ENCODE data around the gene CPZ. TPM values are rescaled to one million over a fixed set of nuclear protein-coding genes. Genes with fewer than 3 reads are reported as not detected.

CPZ gene
- total RNA-seq, 1 donor from 2014 or later, result 0.27 TPM

- no peaks in the 10 kb centered on the region for H3K36me3 Mint-ChIP-seq (ENCODE audit: unreplicated experiment)
- peaks cover 11% of the 10 kb centered on the region for H3K4me1 Mint-ChIP-seq (ENCODE audit: low read depth, unreplicated experiment)
- H3K9me3 Mint-ChIP-seq (ENCODE audit: unreplicated experiment), result peaks cover 9% of the 10 kb centered on the region
- DNase-seq, result no peak
- peaks cover 15% of the 10 kb centered on the region for H3K27me3 Mint-ChIP-seq (ENCODE audit: unreplicated experiment)
- peak overlapping the region; percentile 77 for H3K4me3 Mint-ChIP-seq (ENCODE audit: unreplicated experiment)
- H3K27ac Mint-ChIP-seq (ENCODE audit: unreplicated experiment), result no peak overlapping the region
- TF ChIP-seq, protein P1, sequence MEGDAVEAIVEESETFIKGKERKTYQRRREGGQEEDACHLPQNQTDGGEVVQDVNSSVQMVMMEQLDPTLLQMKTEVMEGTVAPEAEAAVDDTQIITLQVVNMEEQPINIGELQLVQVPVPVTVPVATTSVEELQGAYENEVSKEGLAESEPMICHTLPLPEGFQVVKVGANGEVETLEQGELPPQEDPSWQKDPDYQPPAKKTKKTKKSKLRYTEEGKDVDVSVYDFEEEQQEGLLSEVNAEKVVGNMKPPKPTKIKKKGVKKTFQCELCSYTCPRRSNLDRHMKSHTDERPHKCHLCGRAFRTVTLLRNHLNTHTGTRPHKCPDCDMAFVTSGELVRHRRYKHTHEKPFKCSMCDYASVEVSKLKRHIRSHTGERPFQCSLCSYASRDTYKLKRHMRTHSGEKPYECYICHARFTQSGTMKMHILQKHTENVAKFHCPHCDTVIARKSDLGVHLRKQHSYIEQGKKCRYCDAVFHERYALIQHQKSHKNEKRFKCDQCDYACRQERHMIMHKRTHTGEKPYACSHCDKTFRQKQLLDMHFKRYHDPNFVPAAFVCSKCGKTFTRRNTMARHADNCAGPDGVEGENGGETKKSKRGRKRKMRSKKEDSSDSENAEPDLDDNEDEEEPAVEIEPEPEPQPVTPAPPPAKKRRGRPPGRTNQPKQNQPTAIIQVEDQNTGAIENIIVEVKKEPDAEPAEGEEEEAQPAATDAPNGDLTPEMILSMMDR (IDR thresholded peaks at IDR 0.05; ENCODE audit: partially characterized antibody, unreplicated experiment), result no peak
Measured at GRCh38 chr4:8581094-8581861, 11.3 kb upstream of the CPZ start.

DNA sequence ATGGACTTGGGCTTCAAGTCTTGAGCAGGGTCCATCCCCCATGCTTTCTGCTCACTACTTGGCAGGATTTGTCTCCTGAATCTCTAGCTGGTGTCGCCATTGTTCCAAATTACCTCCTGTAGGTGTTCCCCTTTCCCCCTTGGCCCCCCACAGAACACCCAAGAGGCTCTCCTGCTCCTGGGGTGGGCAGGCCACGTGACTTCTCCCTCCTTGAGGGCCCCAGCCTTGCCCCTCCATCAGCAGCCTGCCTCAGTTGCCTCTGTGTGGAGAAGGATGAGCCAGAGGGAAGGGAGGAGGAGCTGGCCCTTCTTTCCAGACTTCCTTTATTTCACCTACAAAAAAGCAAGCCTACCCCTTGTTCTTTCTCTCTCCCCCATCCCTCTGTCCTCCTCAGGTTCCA lies 10.5 kb upstream of the CPZ start:
- peaks cover 19% of the 10 kb centered on the region for H3K27me3 Mint-ChIP-seq (ENCODE audit: unreplicated experiment)
- peak overlapping the region; percentile 30 for H3K4me3 Mint-ChIP-seq (ENCODE audit: unreplicated experiment)

DNA sequence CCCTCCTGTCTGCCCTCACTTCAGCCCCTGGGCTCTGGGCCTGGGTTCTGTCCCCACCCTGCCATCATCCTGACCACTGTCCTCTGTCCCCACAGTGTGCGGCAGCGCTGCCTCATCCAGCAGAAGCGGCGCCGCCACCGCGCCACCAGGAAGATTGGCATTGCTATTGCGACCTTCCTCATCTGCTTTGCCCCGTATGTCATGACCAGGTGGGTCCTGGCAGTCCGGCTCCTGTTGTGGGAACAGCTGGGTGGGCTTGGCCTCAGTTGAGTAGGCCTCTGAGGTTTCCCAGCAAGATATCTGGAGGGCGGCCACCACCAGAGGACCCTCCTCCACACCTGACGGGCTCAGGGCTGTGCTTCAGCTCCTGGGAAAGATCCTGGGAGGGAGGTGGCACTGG lies 10.1 kb upstream of the CPZ start:
- Mint-ChIP-seq H3K36me3 (ENCODE audit: unreplicated experiment) (no peaks in the 10 kb centered on the region), H3K4me1 (ENCODE audit: low read depth, unreplicated experiment) (peaks cover 14% of the 10 kb centered on the region), H3K4me3 (ENCODE audit: unreplicated experiment) (peak overlapping the region; percentile 30), H3K9me3 (ENCODE audit: unreplicated experiment) (peaks cover 9% of the 10 kb centered on the region), H3K27ac (ENCODE audit: unreplicated experiment) (no peak overlapping the region), H3K27me3 (ENCODE audit: unreplicated experiment) (peaks cover 16% of the 10 kb centered on the region)
- TF ChIP-seq, protein P1 (IDR thresholded peaks at IDR 0.05; ENCODE audit: partially characterized antibody, unreplicated experiment), result no peak
- DNase-seq, result no peak

More for the DNA sequence above, 10.5 kb upstream of the CPZ start:
- DNase-seq, result no peak
- TF ChIP-seq, protein P1 (IDR thresholded peaks at IDR 0.05; ENCODE audit: partially characterized antibody, unreplicated experiment), result no peak
- H3K36me3 Mint-ChIP-seq (ENCODE audit: unreplicated experiment), result no peaks in the 10 kb centered on the region
- H3K9me3 Mint-ChIP-seq (ENCODE audit: unreplicated experiment), result peaks cover 9% of the 10 kb centered on the region
- H3K27ac Mint-ChIP-seq (ENCODE audit: unreplicated experiment), result no peak overlapping the region
- H3K4me1 Mint-ChIP-seq (ENCODE audit: low read depth, unreplicated experiment), result peaks cover 14% of the 10 kb centered on the region

DNA sequence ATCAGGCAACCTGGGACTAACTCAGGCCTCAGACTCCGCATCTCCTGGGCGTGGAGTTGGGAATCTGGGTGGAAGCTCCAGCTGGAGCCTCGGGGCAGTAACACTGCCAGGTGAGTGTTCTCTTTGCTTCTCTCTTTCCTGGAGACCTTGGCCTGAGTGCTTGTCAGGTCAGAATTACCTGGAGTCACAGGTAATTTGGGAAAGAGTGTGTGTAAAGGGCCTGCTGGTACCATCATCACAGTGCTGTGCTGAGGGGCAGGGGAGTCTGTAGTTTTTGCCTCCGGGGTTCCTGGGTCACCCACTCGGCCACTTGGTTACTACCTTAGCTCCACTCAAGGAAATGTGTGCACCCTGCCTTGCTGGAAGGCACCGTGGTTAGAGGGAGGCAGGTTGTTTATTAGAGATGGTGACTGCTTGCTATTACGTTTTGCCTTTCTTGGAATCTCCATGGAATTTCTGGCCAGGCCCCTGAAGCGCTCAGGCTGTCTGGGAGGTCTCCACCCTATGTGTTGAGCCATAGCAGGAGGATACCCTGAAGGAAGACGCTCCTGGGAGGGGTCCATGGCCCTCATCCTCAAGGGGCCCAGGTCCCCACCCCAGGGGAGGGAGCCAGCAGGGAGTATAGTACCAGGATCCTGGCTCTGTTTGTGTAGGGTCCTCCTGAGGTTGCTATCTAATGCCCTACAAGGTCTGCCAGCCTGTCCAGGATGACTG lies 9.5 kb upstream of the CPZ start:
- Mint-ChIP-seq H3K4me1 (ENCODE audit: low read depth, unreplicated experiment) (peaks cover 14% of the 10 kb centered on the region), H3K27me3 (ENCODE audit: unreplicated experiment) (peaks cover 16% of the 10 kb centered on the region), H3K9me3 (ENCODE audit: unreplicated experiment) (peaks cover 4% of the 10 kb centered on the region), H3K36me3 (ENCODE audit: unreplicated experiment) (no peaks in the 10 kb centered on the region), H3K4me3 (ENCODE audit: unreplicated experiment) (no peak overlapping the region), H3K27ac (ENCODE audit: unreplicated experiment) (no peak overlapping the region)
- TF ChIP-seq, protein P1 (IDR thresholded peaks at IDR 0.05; ENCODE audit: partially characterized antibody, unreplicated experiment), result no peak
- no peak for DNase-seq

- TF ChIP-seq, protein P1 (IDR thresholded peaks at IDR 0.05; ENCODE audit: partially characterized antibody, unreplicated experiment), result no peak
- Mint-ChIP-seq H3K27me3 (ENCODE audit: unreplicated experiment) (peaks cover 16% of the 10 kb centered on the region), H3K4me3 (ENCODE audit: unreplicated experiment) (no peak overlapping the region), H3K9me3 (ENCODE audit: unreplicated experiment) (peaks cover 4% of the 10 kb centered on the region), H3K4me1 (ENCODE audit: low read depth, unreplicated experiment) (peaks cover 14% of the 10 kb centered on the region), H3K27ac (ENCODE audit: unreplicated experiment) (no peak overlapping the region), H3K36me3 (ENCODE audit: unreplicated experiment) (no peaks in the 10 kb centered on the region)
- DNase-seq, result no peak
Measured at GRCh38 chr4:8583655-8584025, 8.9 kb upstream of the CPZ start.
